ENCODE measurements around the gene PRSS38. TPM values are rescaled to one million over a fixed set of nuclear protein-coding genes. Genes with fewer than 3 reads are reported as not detected.

Gene PRSS38
- total RNA-seq, 1 donor from 2014 or later, result not detected

GRCh38 chr1:227809026-227809425 is 6.4 kb upstream of the PRSS38 start:
- Mint-ChIP-seq H3K27ac (ENCODE audit: unreplicated experiment) (no peak overlapping the region), H3K27me3 (ENCODE audit: unreplicated experiment) (peaks cover 1% of the 10 kb centered on the region), H3K4me3 (ENCODE audit: unreplicated experiment) (no peak overlapping the region), H3K36me3 (ENCODE audit: unreplicated experiment) (peaks cover 17% of the 10 kb centered on the region), H3K9me3 (ENCODE audit: unreplicated experiment) (peaks cover 6% of the 10 kb centered on the region), H3K4me1 (ENCODE audit: low read depth, unreplicated experiment) (no peaks in the 10 kb centered on the region)
- TF ChIP-seq CTCF (IDR thresholded peaks at IDR 0.05; ENCODE audit: partially characterized antibody, unreplicated experiment), result no peak
- no peak for DNase-seq

GRCh38 chr1:227813962-227814361 is 1.5 kb upstream of the PRSS38 start:
- peaks cover 12% of the 10 kb centered on the region for H3K9me3 Mint-ChIP-seq (ENCODE audit: unreplicated experiment)
- H3K4me1 Mint-ChIP-seq (ENCODE audit: low read depth, unreplicated experiment), result no peaks in the 10 kb centered on the region
- DNase-seq, result no peak
- peaks cover 1% of the 10 kb centered on the region for H3K27me3 Mint-ChIP-seq (ENCODE audit: unreplicated experiment)
- H3K4me3 Mint-ChIP-seq (ENCODE audit: unreplicated experiment), result no peak overlapping the region
- no peak overlapping the region for H3K27ac Mint-ChIP-seq (ENCODE audit: unreplicated experiment)
- no peak for TF ChIP-seq CTCF (IDR thresholded peaks at IDR 0.05; ENCODE audit: partially characterized antibody, unreplicated experiment)
- peaks cover 18% of the 10 kb centered on the region for H3K36me3 Mint-ChIP-seq (ENCODE audit: unreplicated experiment)

GRCh38 chr1:227816750-227817446 is 1.4 kb downstream of the PRSS38 start:
- no peaks in the 10 kb centered on the region for H3K4me1 Mint-ChIP-seq (ENCODE audit: low read depth, unreplicated experiment)
- TF ChIP-seq CTCF (IDR thresholded peaks at IDR 0.05; ENCODE audit: partially characterized antibody, unreplicated experiment), result no peak
- peaks cover 4% of the 10 kb centered on the region for H3K27me3 Mint-ChIP-seq (ENCODE audit: unreplicated experiment)
- peaks cover 22% of the 10 kb centered on the region for H3K36me3 Mint-ChIP-seq (ENCODE audit: unreplicated experiment)
- peaks cover 12% of the 10 kb centered on the region for H3K9me3 Mint-ChIP-seq (ENCODE audit: unreplicated experiment)
- H3K27ac Mint-ChIP-seq (ENCODE audit: unreplicated experiment), result no peak overlapping the region
- DNase-seq, result no peak
- H3K4me3 Mint-ChIP-seq (ENCODE audit: unreplicated experiment), result no peak overlapping the region

- Mint-ChIP-seq H3K36me3 (ENCODE audit: unreplicated experiment) (peaks cover 6% of the 10 kb centered on the region), H3K4me1 (ENCODE audit: low read depth, unreplicated experiment) (no peaks in the 10 kb centered on the region), H3K9me3 (ENCODE audit: unreplicated experiment) (peaks cover 2% of the 10 kb centered on the region), H3K27me3 (ENCODE audit: unreplicated experiment) (peaks cover 2% of the 10 kb centered on the region), H3K27ac (ENCODE audit: unreplicated experiment) (no peak overlapping the region), H3K4me3 (ENCODE audit: unreplicated experiment) (no peak overlapping the region)
- DNase-seq, result no peak
- no peak for TF ChIP-seq CTCF (IDR thresholded peaks at IDR 0.05; ENCODE audit: partially characterized antibody, unreplicated experiment)
Measured at GRCh38 chr1:227823537-227823936, 8.1 kb downstream of the PRSS38 start.

GRCh38 chr1:227824204-227824603 is 8.7 kb downstream of the PRSS38 start:
- H3K36me3 Mint-ChIP-seq (ENCODE audit: unreplicated experiment), result peaks cover 6% of the 10 kb centered on the region
- no peaks in the 10 kb centered on the region for H3K4me1 Mint-ChIP-seq (ENCODE audit: low read depth, unreplicated experiment)
- H3K9me3 Mint-ChIP-seq (ENCODE audit: unreplicated experiment), result peaks cover 2% of the 10 kb centered on the region
- no peak overlapping the region for H3K27ac Mint-ChIP-seq (ENCODE audit: unreplicated experiment)
- no peak for TF ChIP-seq CTCF (IDR thresholded peaks at IDR 0.05; ENCODE audit: partially characterized antibody, unreplicated experiment)
- peaks cover 2% of the 10 kb centered on the region for H3K27me3 Mint-ChIP-seq (ENCODE audit: unreplicated experiment)
- no peak overlapping the region for H3K4me3 Mint-ChIP-seq (ENCODE audit: unreplicated experiment)
- no peak for DNase-seq

All from glutamatergic neuron (in vitro differentiated cells).